Skeletal muscle satellite cell (primary cell): ENCODE measurements around the gene TRAF3.

Experiments used
- H3K27me3 ChIP-seq: 2 replicates; pipeline ENCODE4 v1.7.0; 2013; ENCODE audit warnings: low read length; ENCODE audit not compliant: control insufficient read depth, insufficient read depth
- H3K36me3 ChIP-seq: 2 replicates; pipeline ENCODE4 v1.7.0; 2013; ENCODE audit warnings: mild to moderate bottlenecking, control low read depth, low read length; ENCODE audit not compliant: insufficient read depth
- H3K4me1 ChIP-seq: 2 replicates; pipeline ENCODE4 v1.7.0; 2013; ENCODE audit warnings: low read length; ENCODE audit not compliant: control insufficient read depth, insufficient read depth
- H3K4me2 ChIP-seq: 2 replicates; pipeline ENCODE4 v1.7.0; 2013; ENCODE audit warnings: mild to moderate bottlenecking, low read length
- H3K4me3 ChIP-seq: 2 replicates; pipeline ENCODE4 v1.7.0; 2013; ENCODE audit warnings: low read length
- H3K9ac ChIP-seq: 2 replicates; pipeline ENCODE4 v1.7.0; 2013; ENCODE audit warnings: mild to moderate bottlenecking, low read depth, low read length, moderate library complexity
- H3K9me3 ChIP-seq: replicated peaks from 2 replicates; pipeline ENCODE4 v1.7.0; 2013; ENCODE audit warnings: mild to moderate bottlenecking, control low read depth, low read length

The TRAF3 gene

GRCh38 chr14:102911541-102911951 is 134.3 kb downstream of the TRAF3 start:
- H3K36me3 ChIP-seq: peaks cover 6% of the 10 kb centered on the region
- H3K9ac ChIP-seq: no peak overlapping the region
- H3K9me3 ChIP-seq: no peaks in the 10 kb centered on the region
- no peak overlapping the region for H3K4me3 ChIP-seq
- no peaks in the 10 kb centered on the region for H3K27me3 ChIP-seq
- H3K4me2 ChIP-seq: no peak overlapping the region
- no peaks in the 10 kb centered on the region for H3K4me1 ChIP-seq

GRCh38 chr14:102911991-102912761 is 134.9 kb downstream of the TRAF3 start:
- H3K4me2 ChIP-seq: no peak overlapping the region
- H3K4me3 ChIP-seq: no peak overlapping the region
- no peaks in the 10 kb centered on the region for H3K4me1 ChIP-seq
- no peaks in the 10 kb centered on the region for H3K27me3 ChIP-seq
- no peak overlapping the region for H3K9ac ChIP-seq
- no peaks in the 10 kb centered on the region for H3K9me3 ChIP-seq
- peaks cover 2% of the 10 kb centered on the region for H3K36me3 ChIP-seq

GRCh38 chr14:102913341-102914211 is 136.3 kb downstream of the TRAF3 start:
- Histone ChIP-seq H3K4me1 (no peaks in the 10 kb centered on the region), H3K36me3 (no peaks in the 10 kb centered on the region), H3K9me3 (no peaks in the 10 kb centered on the region), H3K27me3 (peaks cover 5% of the 10 kb centered on the region), H3K9ac (no peak overlapping the region), H3K4me3 (no peak overlapping the region), H3K4me2 (no peak overlapping the region)

GRCh38 chr14:102914474-102915291 is 137.4 kb downstream of the TRAF3 start:
- no peaks in the 10 kb centered on the region for H3K9me3 ChIP-seq
- no peak overlapping the region for H3K4me3 ChIP-seq
- H3K36me3 ChIP-seq: no peaks in the 10 kb centered on the region
- H3K4me1 ChIP-seq: no peaks in the 10 kb centered on the region
- peaks cover 5% of the 10 kb centered on the region for H3K27me3 ChIP-seq
- H3K4me2 ChIP-seq: no peak overlapping the region
- H3K9ac ChIP-seq: no peak overlapping the region

GRCh38 chr14:102915292-102916110 is 138.3 kb downstream of the TRAF3 start:
- H3K4me3 ChIP-seq: no peak overlapping the region
- H3K9ac ChIP-seq: no peak overlapping the region

GRCh38 chr14:102916347-102917055 is 139.3 kb downstream of the TRAF3 start:
- no peaks in the 10 kb centered on the region for H3K36me3 ChIP-seq
- no peak overlapping the region for H3K9ac ChIP-seq
- H3K9me3 ChIP-seq: no peaks in the 10 kb centered on the region
- H3K4me3 ChIP-seq: no peak overlapping the region
- H3K4me1 ChIP-seq: no peaks in the 10 kb centered on the region
- no peak overlapping the region for H3K4me2 ChIP-seq
- H3K27me3 ChIP-seq: peaks cover 11% of the 10 kb centered on the region

More at GRCh38 chr14:102915292-102916110, 138.3 kb downstream of the TRAF3 start:
- peaks cover 7% of the 10 kb centered on the region for H3K27me3 ChIP-seq
- no peaks in the 10 kb centered on the region for H3K36me3 ChIP-seq
- H3K9me3 ChIP-seq: no peaks in the 10 kb centered on the region
- no peak overlapping the region for H3K4me2 ChIP-seq
- H3K4me1 ChIP-seq: no peaks in the 10 kb centered on the region

- no peak overlapping the region for H3K4me3 ChIP-seq
- no peaks in the 10 kb centered on the region for H3K36me3 ChIP-seq
- H3K27me3 ChIP-seq: peaks cover 16% of the 10 kb centered on the region
- no peak overlapping the region for H3K4me2 ChIP-seq
- H3K9ac ChIP-seq: no peak overlapping the region
- no peaks in the 10 kb centered on the region for H3K4me1 ChIP-seq
- H3K9me3 ChIP-seq: no peaks in the 10 kb centered on the region
Observed at GRCh38 chr14:102917056-102917385, 139.8 kb downstream of the TRAF3 start.

GRCh38 chr14:102917469-102918211 is 140.4 kb downstream of the TRAF3 start:
- H3K9ac ChIP-seq: no peak overlapping the region

GRCh38 chr14:102918438-102918837 is 141.2 kb downstream of the TRAF3 start:
- Histone ChIP-seq H3K4me3 (no peak overlapping the region), H3K27me3 (peaks cover 30% of the 10 kb centered on the region), H3K9me3 (no peaks in the 10 kb centered on the region), H3K4me2 (no peak overlapping the region), H3K36me3 (no peaks in the 10 kb centered on the region), H3K9ac (no peak overlapping the region), H3K4me1 (peaks cover 7% of the 10 kb centered on the region)

More at GRCh38 chr14:102917469-102918211, 140.4 kb downstream of the TRAF3 start:
- H3K36me3 ChIP-seq: no peaks in the 10 kb centered on the region
- H3K4me3 ChIP-seq: no peak overlapping the region
- H3K9me3 ChIP-seq: no peaks in the 10 kb centered on the region
- H3K4me1 ChIP-seq: peaks cover under 1% of the 10 kb centered on the region
- peaks cover 22% of the 10 kb centered on the region for H3K27me3 ChIP-seq
- no peak overlapping the region for H3K4me2 ChIP-seq
